Karpas-422 (cell line): Measurements from ENCODE around the gene NT5DC3. TPM values are rescaled to one million over a fixed set of nuclear protein-coding genes. Genes with fewer than 3 reads are reported as not detected.

Experiments used
- DNase-seq: peaks from one replicate; pipeline ENCODE4 v3.0.0-alpha.2; 2015
- H2AFZ ChIP-seq: fragments of 200-600 bp; sonication (generic); 2 replicates; pipeline ENCODE4 v1.6.1; 2014; ENCODE audit warnings: antibody characterized with exemption, low read length, mixed read lengths
- H3K27ac ChIP-seq: fragments of 200-600 bp; sonication (generic); 2 replicates; pipeline ENCODE4 v1.5.1; 2014; ENCODE audit warnings: mild to moderate bottlenecking, low read length, moderate library complexity
- H3K27me3 ChIP-seq: fragments of 200-600 bp; sonication (generic); 2 replicates; pipeline ENCODE4 v1.6.1; 2014; ENCODE audit warnings: low read length, mixed read lengths
- H3K36me3 ChIP-seq: fragments of 200-600 bp; sonication (generic); 2 replicates; pipeline ENCODE4 v1.6.1; 2014; ENCODE audit warnings: low read length, mixed read lengths; ENCODE audit not compliant: insufficient read depth
- H3K4me1 ChIP-seq: fragments of 200-600 bp; sonication (generic); 2 replicates; pipeline ENCODE4 v1.6.1; 2014; ENCODE audit warnings: mild to moderate bottlenecking, low read length, mixed read lengths
- H3K4me2 ChIP-seq: fragments of 200-600 bp; sonication (generic); 2 replicates; pipeline ENCODE4 v1.6.1; 2014; ENCODE audit warnings: low read length, low read depth, mild to moderate bottlenecking; ENCODE audit not compliant: poor library complexity, severe bottlenecking
- H3K4me3 ChIP-seq: fragments of 200-600 bp; sonication (generic); 2 replicates; pipeline ENCODE4 v1.5.1; 2014; ENCODE audit warnings: mild to moderate bottlenecking, antibody characterized with exemption, low read length, mixed read lengths
- H3K79me2 ChIP-seq: fragments of 200-600 bp; sonication (generic); 2 replicates; pipeline ENCODE4 v1.6.1; 2014; ENCODE audit warnings: mild to moderate bottlenecking, low read length, mixed read lengths
- H3K9ac ChIP-seq: fragments of 200-600 bp; sonication (generic); 2 replicates; pipeline ENCODE4 v1.6.0; 2014; ENCODE audit warnings: low read length
- H3K9me2 ChIP-seq: fragments of 200-600 bp; sonication (generic), shearing (Covaris generic); replicated peaks from 2 replicates; pipeline ENCODE4 v1.6.0; 2014; ENCODE audit warnings: mild to moderate bottlenecking, low read length, moderate library complexity; ENCODE audit not compliant: insufficient read depth
- H3K9me3 ChIP-seq: fragments of 300-700, 200-600 bp; sonication (generic); 2 replicates; pipeline ENCODE4 v1.6.1; 2014; ENCODE audit warnings: low read length, mixed read lengths
- H4K20me1 ChIP-seq: fragments of 200-600 bp; sonication (generic); 2 replicates; pipeline ENCODE4 v1.6.1; 2014; ENCODE audit warnings: mild to moderate bottlenecking, antibody characterized with exemption, low read length, low read depth; ENCODE audit not compliant: insufficient read depth
- total RNA-seq: library from RNA; depleted of rRNA; stranded (reverse); fragments of >200 nt; shearing (Covaris generic); gene quantifications from 2 replicates; pipeline ENCODE4 v1.2.3, GENCODE V29; 2014; ENCODE audit warnings: low replicate concordance

Gene NT5DC3
- total RNA-seq, 1 experiment from 2014 or later, result 1.7 TPM

DNA sequence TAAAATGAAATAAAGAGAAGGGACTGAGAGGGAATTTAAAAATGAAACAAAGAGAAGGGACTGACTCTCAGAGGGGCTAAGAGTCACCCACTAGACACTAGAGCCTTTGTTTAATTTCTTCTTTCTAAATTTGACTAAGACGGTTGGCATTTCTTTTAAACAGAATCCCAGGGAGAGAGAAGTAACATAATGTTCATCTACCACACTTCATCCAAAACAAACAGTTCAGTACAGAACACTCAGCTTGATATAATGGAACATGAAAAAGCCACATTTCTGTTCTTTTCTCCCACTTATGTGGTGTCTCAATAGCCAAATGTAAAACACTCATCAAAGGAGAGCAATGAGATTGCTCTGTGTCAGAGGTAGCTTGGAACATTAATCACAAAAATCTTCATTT lies 10.1 kb upstream of the NT5DC3 start:
- DNase-seq, result no peak

DNA sequence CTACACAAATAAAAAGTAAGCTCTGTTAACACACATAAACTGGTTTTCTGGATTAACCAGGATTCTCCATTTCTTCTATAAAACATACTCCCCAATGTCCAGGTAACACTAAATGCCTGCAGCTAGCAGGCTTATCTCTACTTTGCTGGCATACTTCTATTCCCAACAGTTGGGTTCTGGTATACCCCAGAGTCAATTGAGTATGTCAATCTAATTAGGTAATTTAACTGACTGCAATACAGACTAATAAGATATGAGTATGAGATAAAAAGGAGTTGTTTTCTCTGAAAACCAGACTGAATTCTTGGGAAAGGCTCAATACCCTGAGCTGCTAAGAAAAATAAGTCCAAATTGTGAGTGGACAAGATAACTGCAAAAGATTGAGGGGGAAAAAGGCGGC lies 9.4 kb upstream of the NT5DC3 start:
- no peak overlapping the region for H3K27ac ChIP-seq
- no peak overlapping the region for H2AFZ ChIP-seq
- peaks cover 6% of the 10 kb centered on the region for H3K4me1 ChIP-seq
- no peaks in the 10 kb centered on the region for H3K9me3 ChIP-seq
- H3K27me3 ChIP-seq, result no peaks in the 10 kb centered on the region
- H3K9me2 ChIP-seq, result no peaks in the 10 kb centered on the region
- no peaks in the 10 kb centered on the region for H3K79me2 ChIP-seq
- H3K36me3 ChIP-seq, result no peaks in the 10 kb centered on the region
- H3K4me3 ChIP-seq, result no peak overlapping the region
- DNase-seq, result no peak
- H3K4me2 ChIP-seq, result no peak overlapping the region
- no peaks in the 10 kb centered on the region for H4K20me1 ChIP-seq
- no peak overlapping the region for H3K9ac ChIP-seq

More for the DNA sequence above, 10.1 kb upstream of the NT5DC3 start:
- Histone ChIP-seq H3K4me1 (peaks cover 6% of the 10 kb centered on the region), H3K27ac (no peak overlapping the region), H3K9me2 (no peaks in the 10 kb centered on the region), H3K4me3 (no peak overlapping the region), H3K36me3 (no peaks in the 10 kb centered on the region), H4K20me1 (no peaks in the 10 kb centered on the region), H3K9me3 (no peaks in the 10 kb centered on the region), H3K4me2 (no peak overlapping the region), H3K9ac (no peak overlapping the region), H2AFZ (no peak overlapping the region), H3K79me2 (no peaks in the 10 kb centered on the region), H3K27me3 (no peaks in the 10 kb centered on the region)

- Histone ChIP-seq H3K27ac (no peak overlapping the region), H3K9me3 (no peaks in the 10 kb centered on the region), H3K27me3 (no peaks in the 10 kb centered on the region), H3K9me2 (no peaks in the 10 kb centered on the region), H3K79me2 (no peaks in the 10 kb centered on the region), H3K4me2 (no peak overlapping the region), H2AFZ (no peak overlapping the region), H3K36me3 (no peaks in the 10 kb centered on the region), H3K4me3 (no peak overlapping the region), H4K20me1 (no peaks in the 10 kb centered on the region), H3K9ac (no peak overlapping the region), H3K4me1 (peaks cover 6% of the 10 kb centered on the region)
- no peak for DNase-seq
Measured at GRCh38 chr12:103848917-103849491, 8.0 kb upstream of the NT5DC3 start.

DNA sequence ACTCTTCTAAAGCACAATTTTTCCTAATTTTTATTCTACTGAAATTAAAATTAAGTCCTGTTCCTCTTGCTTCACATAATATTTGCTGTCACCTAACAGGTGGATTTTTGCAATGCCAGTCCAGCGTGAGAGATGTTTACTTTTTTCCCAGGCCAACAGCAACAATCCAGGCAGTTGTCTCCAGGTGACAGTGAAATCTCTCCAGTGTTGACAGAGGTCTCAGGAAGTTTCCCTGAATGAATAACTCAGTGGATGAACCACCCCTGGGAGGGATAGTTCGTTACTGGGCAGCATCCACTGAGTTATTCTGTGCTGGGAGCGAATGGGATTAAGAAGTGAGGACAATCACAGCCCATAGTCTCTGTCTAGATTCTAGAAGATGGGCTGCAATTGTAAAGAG lies 7.1 kb upstream of the NT5DC3 start:
- Histone ChIP-seq H3K4me3 (no peak overlapping the region), H3K36me3 (no peaks in the 10 kb centered on the region), H3K79me2 (no peaks in the 10 kb centered on the region), H3K27ac (no peak overlapping the region), H3K27me3 (no peaks in the 10 kb centered on the region), H3K9me2 (no peaks in the 10 kb centered on the region), H3K9me3 (no peaks in the 10 kb centered on the region), H3K4me1 (peaks cover 6% of the 10 kb centered on the region), H3K9ac (no peak overlapping the region), H4K20me1 (no peaks in the 10 kb centered on the region), H2AFZ (no peak overlapping the region), H3K4me2 (no peak overlapping the region)
- DNase-seq, result no peak

DNA sequence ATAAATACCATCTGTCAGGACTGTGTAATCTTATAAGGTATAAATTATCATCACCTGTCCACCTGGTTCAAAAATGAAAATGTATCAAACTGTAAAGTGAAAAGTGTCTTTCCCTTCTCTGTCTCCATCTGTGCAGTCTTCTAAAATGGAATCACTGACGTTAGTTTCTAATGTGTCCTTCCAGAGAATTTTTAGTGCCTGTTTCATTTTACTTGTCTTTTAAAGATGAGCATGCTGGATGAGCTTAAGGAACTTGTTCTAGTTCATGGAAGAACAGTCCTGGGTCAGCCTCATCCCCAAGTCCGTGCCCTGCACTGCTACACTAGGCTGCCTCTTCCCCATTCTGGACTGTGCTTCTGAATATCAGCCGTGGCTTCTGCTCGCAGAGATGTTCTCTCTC lies 5.4 kb upstream of the NT5DC3 start:
- Histone ChIP-seq H3K27ac (no peak overlapping the region), H3K4me1 (peaks cover 6% of the 10 kb centered on the region), H3K9ac (no peak overlapping the region), H3K27me3 (no peaks in the 10 kb centered on the region), H2AFZ (peak overlapping the region; percentile 40; the same call in 1 of the 2 replicates), H3K4me3 (no peak overlapping the region), H3K9me2 (no peaks in the 10 kb centered on the region), H4K20me1 (no peaks in the 10 kb centered on the region), H3K9me3 (no peaks in the 10 kb centered on the region), H3K4me2 (peak overlapping the region; percentile 31), H3K79me2 (no peaks in the 10 kb centered on the region), H3K36me3 (no peaks in the 10 kb centered on the region)
- DNase-seq, result no peak

DNA sequence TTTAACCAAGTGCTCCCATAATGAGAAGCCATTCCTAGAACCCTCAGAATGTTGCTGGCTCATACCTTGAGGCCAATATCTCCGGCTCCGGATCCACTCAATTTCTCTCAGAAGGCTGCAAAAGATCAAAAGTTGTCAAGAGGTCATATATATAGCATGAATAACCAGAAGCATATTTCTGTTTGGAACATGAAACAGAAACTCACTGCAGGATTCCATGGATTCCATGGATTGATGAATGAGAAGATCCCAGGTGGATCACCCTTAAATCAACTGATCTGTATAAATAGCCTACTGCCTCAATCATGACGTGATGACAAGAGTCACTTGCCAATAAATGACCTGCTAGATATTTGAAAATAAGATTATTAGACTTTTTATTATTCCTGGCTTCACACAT lies 3.3 kb upstream of the NT5DC3 start:
- Histone ChIP-seq H3K36me3 (no peaks in the 10 kb centered on the region), H3K9me2 (no peaks in the 10 kb centered on the region), H3K27ac (no peak overlapping the region), H3K9me3 (no peaks in the 10 kb centered on the region), H3K27me3 (no peaks in the 10 kb centered on the region; the same call in 1 of the 2 replicates), H3K79me2 (no peaks in the 10 kb centered on the region), H3K4me2 (no peak overlapping the region), H3K9ac (no peak overlapping the region), H2AFZ (no peak overlapping the region), H3K4me1 (peaks cover 17% of the 10 kb centered on the region), H3K4me3 (no peak overlapping the region), H4K20me1 (no peaks in the 10 kb centered on the region)
- DNase-seq, result no peak

DNA sequence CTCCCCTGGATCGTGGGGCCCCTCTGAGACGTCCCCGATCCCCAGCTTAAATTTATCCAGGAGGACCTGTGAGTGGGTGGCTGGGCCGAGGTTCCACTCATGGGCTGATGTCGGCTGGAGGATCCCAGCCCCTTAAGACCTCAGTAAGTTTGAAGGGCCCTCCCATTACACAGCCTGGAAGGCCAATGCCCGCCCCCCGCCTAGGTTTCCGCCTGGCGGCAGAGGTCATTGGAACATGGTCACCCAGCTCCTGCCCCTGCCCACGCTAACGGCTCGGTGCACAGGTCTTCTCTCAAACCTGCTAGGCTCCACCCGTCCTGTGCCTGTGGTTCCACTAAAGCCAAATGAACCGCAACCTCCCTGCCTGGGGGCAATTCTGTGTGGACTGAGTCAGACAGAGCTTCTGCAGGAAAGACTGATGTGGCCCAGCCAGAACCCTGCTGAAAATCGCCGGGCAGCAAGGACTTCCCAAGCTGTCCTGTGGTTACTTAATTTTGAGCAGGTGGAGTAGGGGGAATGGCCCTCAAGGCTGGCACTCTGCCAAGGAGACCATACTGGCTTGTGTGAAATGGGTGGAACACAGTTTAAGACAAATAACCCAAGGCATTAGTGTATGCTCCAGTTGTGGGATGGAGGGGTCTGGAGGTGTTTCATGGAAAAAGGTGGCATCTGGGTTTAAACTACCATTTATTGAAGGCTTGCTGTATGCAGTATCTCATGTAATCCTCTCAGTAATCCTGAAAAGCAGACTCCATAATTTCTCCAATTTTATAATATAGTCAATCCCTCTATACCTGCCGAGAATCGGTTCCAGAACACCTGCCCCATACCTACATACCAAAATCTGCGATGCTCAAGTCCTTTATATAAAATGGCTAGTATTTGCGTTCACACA lies 903 bp upstream of the NT5DC3 start:
- Histone ChIP-seq H3K79me2 (no peaks in the 10 kb centered on the region), H3K9ac (no peak overlapping the region), H3K27ac (no peak overlapping the region), H3K9me2 (no peaks in the 10 kb centered on the region), H3K27me3 (no peaks in the 10 kb centered on the region; the same call in 1 of the 2 replicates), H3K4me1 (peaks cover 17% of the 10 kb centered on the region), H3K36me3 (no peaks in the 10 kb centered on the region), H3K9me3 (no peaks in the 10 kb centered on the region), H4K20me1 (no peaks in the 10 kb centered on the region), H3K4me3 (no peak overlapping the region), H2AFZ (no peak overlapping the region), H3K4me2 (no peak overlapping the region)
- DNase-seq, result no peak

DNA sequence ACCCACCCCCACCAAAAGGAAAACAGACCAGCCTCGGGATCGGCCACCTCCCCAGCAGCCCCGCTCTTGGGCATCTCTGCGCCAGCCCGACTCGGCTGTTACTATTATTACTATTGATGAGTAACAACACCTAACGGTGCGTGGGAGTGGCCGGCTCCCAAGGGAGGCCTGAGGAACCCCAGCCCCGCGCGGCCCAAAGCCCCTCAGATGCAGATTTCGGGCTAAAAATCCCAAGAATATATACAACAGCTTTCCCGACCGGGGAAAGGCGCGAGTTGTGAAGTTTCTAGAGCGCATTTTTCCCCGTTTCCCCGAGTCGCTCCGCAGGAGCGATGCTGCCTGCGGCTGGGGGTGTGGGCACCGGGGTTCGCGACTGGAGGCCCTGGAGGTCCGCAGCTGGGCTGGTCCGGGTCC lies 565 bp downstream of the NT5DC3 start:
- peak overlapping the region; percentile 91 for H3K4me3 ChIP-seq
- peak overlapping the region; percentile 79; the same call in 1 of the 2 replicates for H2AFZ ChIP-seq
- no peaks in the 10 kb centered on the region for H3K79me2 ChIP-seq

More for the DNA sequence above, 565 bp downstream of the NT5DC3 start:
- peak; percentile 49 for DNase-seq
- H3K27me3 ChIP-seq, result no peaks in the 10 kb centered on the region; the same call in 1 of the 2 replicates
- H3K36me3 ChIP-seq, result no peaks in the 10 kb centered on the region
- H3K9me2 ChIP-seq, result no peaks in the 10 kb centered on the region
- no peak overlapping the region for H3K27ac ChIP-seq
- H3K4me2 ChIP-seq, result peak overlapping the region; percentile 97
- no peaks in the 10 kb centered on the region for H3K9me3 ChIP-seq
- H3K4me1 ChIP-seq, result peaks cover 11% of the 10 kb centered on the region
- no peaks in the 10 kb centered on the region for H4K20me1 ChIP-seq
- peak overlapping the region; percentile 71 for H3K9ac ChIP-seq
